ENCODE data around the gene WFS1. TPM values are rescaled to one million over a fixed set of nuclear protein-coding genes. Genes with fewer than 3 reads are reported as not detected.

Gene WFS1
- total RNA-seq, 2 donors from 2014 or later, result 77.9 to 131 TPM

DNA sequence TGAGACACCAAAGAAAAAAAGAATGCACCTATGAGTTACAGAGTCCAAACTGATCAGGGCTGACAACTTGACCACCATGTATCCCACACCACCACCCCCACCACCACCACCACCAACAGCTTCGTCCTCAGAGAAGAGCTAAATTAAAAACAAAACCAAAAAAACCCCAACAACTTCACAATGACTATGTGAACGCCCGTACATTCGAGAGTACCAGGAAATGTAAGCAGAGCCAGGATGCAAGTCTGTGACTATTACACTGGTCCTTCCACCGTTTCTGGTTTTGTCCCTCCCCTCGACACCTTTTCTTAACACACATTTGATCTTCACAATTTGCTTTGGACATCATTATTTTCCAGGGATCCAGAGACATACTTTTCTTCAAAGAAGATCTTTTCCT lies 51.0 kb downstream of the WFS1 start:
- Histone ChIP-seq H3K4me3 (no peak overlapping the region), H3K36me3 (no peaks in the 10 kb centered on the region), H3K27ac (no peak overlapping the region), H3K9me3 (no peaks in the 10 kb centered on the region), H3K4me1 (ENCODE audit: control insufficient read depth in 1 of 2, low read depth in 2 of 2) (no peaks in the 10 kb centered on the region), H3K27me3 (replicated peaks; ENCODE audit: insufficient read depth) (no peaks in the 10 kb centered on the region)
- TF ChIP-seq, protein P1, sequence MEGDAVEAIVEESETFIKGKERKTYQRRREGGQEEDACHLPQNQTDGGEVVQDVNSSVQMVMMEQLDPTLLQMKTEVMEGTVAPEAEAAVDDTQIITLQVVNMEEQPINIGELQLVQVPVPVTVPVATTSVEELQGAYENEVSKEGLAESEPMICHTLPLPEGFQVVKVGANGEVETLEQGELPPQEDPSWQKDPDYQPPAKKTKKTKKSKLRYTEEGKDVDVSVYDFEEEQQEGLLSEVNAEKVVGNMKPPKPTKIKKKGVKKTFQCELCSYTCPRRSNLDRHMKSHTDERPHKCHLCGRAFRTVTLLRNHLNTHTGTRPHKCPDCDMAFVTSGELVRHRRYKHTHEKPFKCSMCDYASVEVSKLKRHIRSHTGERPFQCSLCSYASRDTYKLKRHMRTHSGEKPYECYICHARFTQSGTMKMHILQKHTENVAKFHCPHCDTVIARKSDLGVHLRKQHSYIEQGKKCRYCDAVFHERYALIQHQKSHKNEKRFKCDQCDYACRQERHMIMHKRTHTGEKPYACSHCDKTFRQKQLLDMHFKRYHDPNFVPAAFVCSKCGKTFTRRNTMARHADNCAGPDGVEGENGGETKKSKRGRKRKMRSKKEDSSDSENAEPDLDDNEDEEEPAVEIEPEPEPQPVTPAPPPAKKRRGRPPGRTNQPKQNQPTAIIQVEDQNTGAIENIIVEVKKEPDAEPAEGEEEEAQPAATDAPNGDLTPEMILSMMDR (IDR thresholded peaks at IDR 0.05), result no peak
- ATAC-seq (ENCODE audit: insufficient number of reproducible peaks, low FRiP score, low read depth) (no peak), DNase-seq (ENCODE audit: low spot score) (no peak)

- H3K9me3 ChIP-seq, result no peaks in the 10 kb centered on the region
- ATAC-seq (ENCODE audit: insufficient number of reproducible peaks, low FRiP score, low read depth), result no peak
- TF ChIP-seq, protein P1 (IDR thresholded peaks at IDR 0.05), result no peak
Measured at GRCh38 chr4:6321361-6321760, 51.7 kb downstream of the WFS1 start.

DNA sequence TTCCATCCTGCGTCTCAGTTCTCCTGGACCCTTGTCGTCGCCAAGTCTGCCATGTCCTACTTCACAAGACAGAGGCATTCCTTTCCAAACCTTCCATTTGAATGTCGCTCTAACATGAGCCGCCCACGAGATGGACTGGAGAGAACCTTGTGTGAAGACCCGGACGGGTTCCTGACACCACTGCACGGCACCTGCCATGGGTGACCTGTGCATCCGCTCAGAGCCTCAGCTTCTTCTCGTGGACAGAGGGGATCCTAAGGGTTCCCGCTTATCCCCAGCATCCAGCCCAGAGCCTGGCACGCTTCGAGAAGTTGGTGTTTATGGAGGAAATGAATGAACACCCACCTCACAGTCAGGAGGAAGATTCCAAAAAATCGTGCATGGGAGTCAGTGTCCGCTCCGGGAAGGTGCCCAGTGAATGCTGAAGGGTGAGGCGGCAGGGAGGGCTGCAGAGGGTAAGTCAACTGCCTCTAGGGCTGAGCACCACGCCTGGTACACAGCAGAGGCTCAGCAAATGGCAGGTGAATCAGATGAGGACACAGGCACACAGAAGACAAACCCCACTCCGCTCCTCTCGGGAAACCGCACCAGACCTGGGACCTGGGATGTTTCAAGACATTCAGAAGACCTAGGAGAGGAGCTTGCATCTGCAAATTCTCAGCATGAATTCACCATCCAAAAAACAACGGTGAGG lies 52.6 kb downstream of the WFS1 start:
- no peaks in the 10 kb centered on the region for H3K27me3 ChIP-seq (replicated peaks; ENCODE audit: insufficient read depth)
- TF ChIP-seq, protein P1 (IDR thresholded peaks at IDR 0.05), result no peak
- no peaks in the 10 kb centered on the region for H3K4me1 ChIP-seq (ENCODE audit: control insufficient read depth in 1 of 2, low read depth in 2 of 2)
- no peak for ATAC-seq (ENCODE audit: insufficient number of reproducible peaks, low FRiP score, low read depth)
- no peak for DNase-seq (ENCODE audit: low spot score)
- H3K4me3 ChIP-seq, result no peak overlapping the region
- H3K9me3 ChIP-seq, result no peaks in the 10 kb centered on the region
- no peaks in the 10 kb centered on the region for H3K36me3 ChIP-seq
- no peak overlapping the region for H3K27ac ChIP-seq

More at GRCh38 chr4:6321361-6321760, 51.7 kb downstream of the WFS1 start:
- no peak overlapping the region for H3K27ac ChIP-seq
- H3K4me1 ChIP-seq (ENCODE audit: control insufficient read depth in 1 of 2, low read depth in 2 of 2), result no peaks in the 10 kb centered on the region
- H3K4me3 ChIP-seq, result no peak overlapping the region
- H3K36me3 ChIP-seq, result no peaks in the 10 kb centered on the region
- no peak for DNase-seq (ENCODE audit: low spot score)
- H3K27me3 ChIP-seq (replicated peaks; ENCODE audit: insufficient read depth), result no peaks in the 10 kb centered on the region

DNA sequence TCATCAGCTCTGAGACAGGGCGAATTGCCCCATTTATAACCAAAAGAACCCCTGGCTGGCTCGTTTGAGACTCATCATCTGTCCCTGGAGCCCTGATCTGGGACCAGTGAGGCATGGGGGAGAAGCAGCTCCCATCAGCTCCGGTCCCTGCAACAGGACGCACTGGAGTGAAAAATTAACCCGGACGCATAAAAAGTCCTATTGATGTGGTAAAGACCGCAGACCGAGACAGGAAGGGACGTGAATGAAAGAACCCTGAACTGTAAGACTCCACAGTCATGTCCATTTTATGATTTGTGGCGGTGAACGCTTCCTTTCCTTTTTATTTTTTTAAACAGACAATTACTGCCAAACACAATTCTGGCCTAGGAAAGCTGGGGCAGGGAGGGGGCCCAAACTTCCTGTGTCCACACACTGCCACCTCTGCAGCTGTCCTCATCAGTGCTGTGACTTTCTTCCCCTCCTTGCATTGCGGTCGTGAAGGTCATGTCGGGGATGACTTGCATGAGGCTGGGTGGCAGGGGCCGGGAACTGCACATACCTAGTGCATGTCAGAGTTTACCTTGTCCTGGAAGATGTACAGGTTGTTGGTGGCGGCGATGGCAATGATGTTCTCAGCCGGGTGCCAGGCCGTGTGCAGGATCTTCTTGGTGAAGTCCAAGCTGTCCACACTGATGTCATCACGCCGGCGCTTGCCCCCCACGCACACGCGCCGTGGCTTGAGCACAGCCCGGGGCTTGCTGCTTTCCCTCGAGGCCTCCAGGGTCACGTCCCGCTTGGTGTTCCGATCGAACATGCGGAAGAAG lies 53.3 kb downstream of the WFS1 start:
- DNase-seq (ENCODE audit: low spot score) (no peak), ATAC-seq (ENCODE audit: insufficient number of reproducible peaks, low FRiP score, low read depth) (no peak)
- no peaks in the 10 kb centered on the region for H3K4me1 ChIP-seq (ENCODE audit: control insufficient read depth in 1 of 2, low read depth in 2 of 2)
- H3K27me3 ChIP-seq (replicated peaks; ENCODE audit: insufficient read depth), result no peaks in the 10 kb centered on the region
- H3K9me3 ChIP-seq, result no peaks in the 10 kb centered on the region
- TF ChIP-seq, protein P1 (IDR thresholded peaks at IDR 0.05), result no peak
- no peak overlapping the region for H3K27ac ChIP-seq
- no peak overlapping the region for H3K4me3 ChIP-seq
- H3K36me3 ChIP-seq, result no peaks in the 10 kb centered on the region

DNA sequence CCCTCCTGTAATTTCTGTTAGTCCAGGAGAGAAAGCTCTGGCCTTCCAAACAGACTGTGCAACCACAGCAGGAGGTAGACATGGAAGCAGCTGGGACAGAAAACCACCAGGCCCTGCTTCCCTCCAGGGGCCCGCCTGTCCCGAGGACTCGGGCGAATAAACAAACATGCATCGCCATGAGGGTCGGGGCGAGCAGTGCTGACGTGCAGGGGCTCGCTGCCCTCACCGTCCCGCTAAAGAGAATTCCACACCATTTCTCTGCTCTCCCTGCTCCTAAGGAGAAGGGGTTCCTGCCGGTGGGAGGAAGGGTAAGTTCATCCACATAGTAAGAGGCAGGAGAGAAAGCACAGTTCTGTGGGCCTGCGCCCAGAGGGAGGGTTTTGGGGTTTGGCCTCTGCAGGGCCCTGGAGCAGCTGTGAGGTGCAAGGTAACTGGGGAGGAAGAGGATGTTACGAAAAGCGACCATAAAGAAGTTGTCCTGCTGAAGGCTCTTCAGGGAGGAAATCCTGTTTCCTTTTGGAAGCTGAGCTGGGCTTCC lies 54.9 kb downstream of the WFS1 start:
- no peaks in the 10 kb centered on the region for H3K27me3 ChIP-seq (replicated peaks; ENCODE audit: insufficient read depth)
- DNase-seq (ENCODE audit: low spot score) (no peak), ATAC-seq (ENCODE audit: insufficient number of reproducible peaks, low FRiP score, low read depth) (no peak)
- H3K9me3 ChIP-seq, result no peaks in the 10 kb centered on the region
- TF ChIP-seq, protein P1 (IDR thresholded peaks at IDR 0.05), result no peak
- H3K36me3 ChIP-seq, result no peaks in the 10 kb centered on the region
- no peak overlapping the region for H3K27ac ChIP-seq
- no peaks in the 10 kb centered on the region for H3K4me1 ChIP-seq (ENCODE audit: control insufficient read depth in 1 of 2, low read depth in 2 of 2)
- no peak overlapping the region for H3K4me3 ChIP-seq
